Esophagus squamous epithelium (tissue), 4 donors: Measurements from ENCODE around the gene CELF4.

ENCODE experiments used
- CTCF ChIP-seq, 6 experiments: fragments of 450-650 bp in 4 of 6; fragments of 200-600 bp in 2 of 6; sonication (generic) in 2 of 6; IDR thresholded peaks; one replicate each; pipeline ENCODE4 v1.5.1; 2016 to 2019; ENCODE audit warnings: antibody characterized with exemption in 6 of 6, mild to moderate bottlenecking in 4 of 6, moderate library complexity in 4 of 6
- POLR2A ChIP-seq, 4 donors: fragments of 450-650 bp; IDR thresholded peaks; one replicate each; pipeline ENCODE4 v1.6.1; 2017; ENCODE audit warnings: antibody characterized with exemption in 4 of 4, mild to moderate bottlenecking in 4 of 4, moderate library complexity in 3 of 4

- no peak for TF ChIP-seq POLR2A (IDR thresholded peaks at IDR 0.05)
- no peak for TF ChIP-seq CTCF (IDR thresholded peaks at IDR 0.05)
These were observed 209.8 kb downstream of the CELF4 start for GRCh38 chr18:37355772-37356171.
